Activated B cell treated with CpG ODN at 0.5 μM for 24 hours (primary cell): Measurements from ENCODE around the gene VPS37C. TPM values are rescaled to one million over a fixed set of nuclear protein-coding genes. Genes with fewer than 3 reads are reported as not detected.

Source experiments
- ATAC-seq: fragments of 200-7000 bp; cut with Tn5 transposase; one replicate; pipeline ENCODE4 v1.10.0; 2021; ENCODE audit warnings: low read depth, mild to moderate bottlenecking, moderate library complexity
- CTCF ChIA-PET: fragments of 350-600 bp; sonication (Branson Sonifier 250); formaldehyde crosslinking; loops from one replicate; lab custom pipeline; 2021; ENCODE audit warnings: antibody characterized with exemption; lab: Charles Lee
- POLR2A ChIA-PET: fragments of 350-600 bp; sonication (Branson Sonifier 250); formaldehyde crosslinking; loops from one replicate; lab custom pipeline; 2021; ENCODE audit warnings: antibody characterized with exemption; lab: Charles Lee
- DNase-seq: peaks from one replicate; pipeline ENCODE4 v3.0.0; 2022
- H3K27ac Mint-ChIP-seq: one replicate; pipeline ENCODE4 v1.8.0; 2020; ENCODE audit warnings: mixed read lengths
- H3K27me3 Mint-ChIP-seq: one replicate; pipeline ENCODE4 v1.8.0; 2021; ENCODE audit warnings: mixed read lengths
- H3K36me3 Mint-ChIP-seq: one replicate; pipeline ENCODE4 v1.8.0; 2021; ENCODE audit warnings: low read depth, mixed read lengths
- H3K4me1 Mint-ChIP-seq: one replicate; pipeline ENCODE4 v1.8.0; 2021; ENCODE audit warnings: mixed read lengths
- H3K4me3 Mint-ChIP-seq: one replicate; pipeline ENCODE4 v1.8.0; 2020; ENCODE audit warnings: mild to moderate bottlenecking, mixed read lengths
- H3K9me3 Mint-ChIP-seq: one replicate; pipeline ENCODE4 v1.8.0; 2020; ENCODE audit warnings: mixed read lengths
- CTCF ChIP-seq: fragments of 200-600 bp; IDR thresholded peaks from one replicate; pipeline ENCODE4 v1.8.0; 2022; ENCODE audit warnings: antibody characterized with exemption, mild to moderate bottlenecking
- intact Hi-C: fragments of 100-400 bp; cut with micrococcal nuclease; formaldehyde crosslinking; loops from one replicate; pipeline ENCODE4 v1.15.1; 2024
- total RNA-seq: library from RNA; stranded (reverse); gene quantifications from 2 replicates; pipeline ENCODE4 v1.2.3, GENCODE V29; 2022

Gene VPS37C
- total RNA-seq, 1 donor from 2014 or later: 18.1 TPM

GRCh38 chr11:61128947-61129638 lies 32.1 kb downstream of the VPS37C start:
- DNase-seq (no peak), ATAC-seq (no peak)
- H3K36me3 Mint-ChIP-seq: peaks cover 21% of the 10 kb centered on the region
- intact Hi-C loops: loop anchor here (1.0 to 5.0 kb wide), 9 partner anchors 32 to 298 kb away; partner anchors contain the start of genes SLC15A3 and VPS37C
- POLR2A ChIA-PET: interaction anchor here (0.6 to 2.6 kb wide), 7 partner anchors 30 to 298 kb away, joined by 3 to 9 read pairs (median 4); no protein-coding TSS in a partner anchor
- H3K27me3 Mint-ChIP-seq: no peaks in the 10 kb centered on the region
- no peak overlapping the region for H3K4me3 Mint-ChIP-seq
- TF ChIP-seq CTCF: no peak
- CTCF ChIA-PET: interaction anchor here (0.9 to 4.4 kb wide), 19 partner anchors 17 to 298 kb away, joined by 3 to 29 read pairs (median 4); no protein-coding TSS in a partner anchor
- no peak overlapping the region for H3K27ac Mint-ChIP-seq
- H3K4me1 Mint-ChIP-seq: peaks cover 8% of the 10 kb centered on the region
- H3K9me3 Mint-ChIP-seq: no peaks in the 10 kb centered on the region

DNA sequence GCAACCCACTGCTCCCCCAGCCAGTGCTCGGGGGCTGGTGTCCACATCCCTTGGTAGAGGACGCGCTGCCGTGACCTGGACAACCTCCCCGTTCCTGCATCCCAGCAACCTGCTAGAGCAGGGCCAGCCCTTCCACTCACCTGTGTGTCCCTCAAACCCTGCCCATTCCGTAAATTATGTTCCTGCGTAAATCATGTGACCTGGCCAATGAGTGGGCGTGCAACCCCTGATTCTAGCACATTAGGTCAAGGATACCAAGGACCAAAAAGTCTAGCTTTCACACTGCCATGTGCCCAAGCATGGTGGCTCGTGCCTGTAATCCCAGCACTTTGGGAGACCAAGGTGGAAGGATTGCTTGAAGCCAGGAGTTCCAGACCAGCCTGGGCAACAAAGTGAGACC lies 33.2 kb downstream of the VPS37C start:
- H3K9me3 Mint-ChIP-seq: no peaks in the 10 kb centered on the region
- H3K4me3 Mint-ChIP-seq: no peak overlapping the region
- H3K36me3 Mint-ChIP-seq: peaks cover 12% of the 10 kb centered on the region
- no peaks in the 10 kb centered on the region for H3K27me3 Mint-ChIP-seq
- ChIA-PET POLR2A (interaction anchor here (0.7 to 2.6 kb wide), 3 partner anchors 57 to 114 kb away, joined by 3 to 9 read pairs (median 5); no protein-coding TSS in a partner anchor), CTCF (interaction anchor here (0.6 to 4.4 kb wide), 6 partner anchors 44 to 297 kb away, joined by 3 to 29 read pairs (median 10); no protein-coding TSS in a partner anchor)
- no peak for DNase-seq
- no peak overlapping the region for H3K27ac Mint-ChIP-seq
- TF ChIP-seq CTCF: no peak
- peaks cover 8% of the 10 kb centered on the region for H3K4me1 Mint-ChIP-seq
- intact Hi-C loops: loop anchor here (2.0 to 5.0 kb wide), 3 partner anchors 33 to 176 kb away; partner anchors contain the start of genes SLC15A3 and VPS37C
- no peak for ATAC-seq

- TF ChIP-seq CTCF: no peak
- ATAC-seq: no peak
- H3K36me3 Mint-ChIP-seq: peaks cover 5% of the 10 kb centered on the region
- no peak overlapping the region for H3K27ac Mint-ChIP-seq
- ChIA-PET CTCF (interaction anchor here (0.8 to 4.3 kb wide), 3 partner anchors 61 to 295 kb away, joined by 3 to 17 read pairs (median 3); no protein-coding TSS in a partner anchor), POLR2A (no interaction called here)
- intact Hi-C loops: loop anchor here (5.0 kb wide), 2 partner anchors 99 to 174 kb away; partner anchors contain the start of gene SLC15A3
- DNase-seq: no peak
- no peak overlapping the region for H3K4me3 Mint-ChIP-seq
- H3K27me3 Mint-ChIP-seq: no peaks in the 10 kb centered on the region
- no peaks in the 10 kb centered on the region for H3K9me3 Mint-ChIP-seq
- H3K4me1 Mint-ChIP-seq: peaks cover 8% of the 10 kb centered on the region
Measured at GRCh38 chr11:61126256-61126655, 35.0 kb downstream of the VPS37C start.

GRCh38 chr11:61125310-61125684 lies 35.9 kb downstream of the VPS37C start:
- ChIA-PET POLR2A (no interaction called here), CTCF (interaction anchor here (1.3 to 4.3 kb wide), 2 partner anchors 62 to 294 kb away, joined by 3 to 17 read pairs; no protein-coding TSS in a partner anchor)
- intact Hi-C loops: loop anchor here (5.0 kb wide), 2 partner anchors 98 to 173 kb away; partner anchors contain the start of gene SLC15A3
- TF ChIP-seq CTCF: no peak
- no peak overlapping the region for H3K4me3 Mint-ChIP-seq
- H3K27ac Mint-ChIP-seq: no peak overlapping the region
- peaks cover 3% of the 10 kb centered on the region for H3K36me3 Mint-ChIP-seq
- H3K9me3 Mint-ChIP-seq: no peaks in the 10 kb centered on the region
- DNase-seq (no peak), ATAC-seq (no peak)
- peaks cover 8% of the 10 kb centered on the region for H3K4me1 Mint-ChIP-seq
- H3K27me3 Mint-ChIP-seq: no peaks in the 10 kb centered on the region
